ENCODE measurements around the gene BLMH.
"Not testable (repeated sequence)": the region's sequence is repeated elsewhere in the genome, so short reads cannot be mapped to it uniquely, and the experiment has no call there.

BLMH gene

DNA sequence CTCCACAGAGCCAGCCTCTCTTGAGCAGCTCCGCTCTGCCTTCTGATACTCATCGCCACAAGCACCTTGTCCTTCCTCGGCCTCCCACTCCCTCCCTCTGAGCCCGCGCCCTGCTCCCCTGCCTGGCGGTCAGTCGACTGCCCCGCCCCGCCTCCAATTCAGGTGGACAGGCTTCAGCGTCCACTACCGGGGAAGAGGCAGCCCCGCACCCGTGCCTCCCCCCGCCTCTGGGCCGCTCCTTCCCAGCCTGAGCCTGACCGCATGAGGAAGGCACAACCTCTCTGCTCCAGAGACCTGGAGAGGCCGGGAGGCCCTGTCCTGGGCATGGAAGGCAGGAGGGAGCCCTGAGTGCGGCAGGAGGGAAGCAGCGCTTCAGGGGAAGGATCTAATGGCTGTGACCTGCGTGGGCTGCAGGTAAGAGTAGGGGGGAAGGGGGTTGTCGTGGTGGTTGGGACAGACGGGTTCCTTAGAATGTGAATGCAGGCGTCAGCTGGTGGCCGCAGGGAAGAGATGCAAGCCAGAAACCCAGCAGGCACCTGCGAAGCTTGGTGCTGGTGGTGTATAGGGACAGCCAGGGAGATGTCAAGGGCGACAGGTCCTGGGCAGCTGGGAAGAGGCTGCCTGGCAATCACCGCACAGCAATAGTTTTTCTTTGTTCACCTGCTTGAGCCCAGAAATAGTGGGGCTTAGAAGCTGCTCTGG, 53.2 kb downstream of the BLMH start:
- in situ Hi-C loops (cut with HindIII; ENCODE audit: low pct_unique_long_range_greater_than_20kb, low sequenced_read_pairs): no loop called here
- no peak for DNase-seq (ENCODE audit: low read depth in 1 of 2, low spot score in 1 of 2)
- TF ChIP-seq JUND (IDR thresholded peaks at IDR 0.05; ENCODE audit: low read depth): no peak

GRCh38 chr17:30238003-30238344, 53.8 kb downstream of the BLMH start:
- TF ChIP-seq JUND (IDR thresholded peaks at IDR 0.05; ENCODE audit: low read depth): no peak
- no peak for DNase-seq (ENCODE audit: low read depth in 1 of 2, low spot score in 1 of 2)
- in situ Hi-C loops (cut with HindIII; ENCODE audit: low pct_unique_long_range_greater_than_20kb, low sequenced_read_pairs): no loop called here

DNA sequence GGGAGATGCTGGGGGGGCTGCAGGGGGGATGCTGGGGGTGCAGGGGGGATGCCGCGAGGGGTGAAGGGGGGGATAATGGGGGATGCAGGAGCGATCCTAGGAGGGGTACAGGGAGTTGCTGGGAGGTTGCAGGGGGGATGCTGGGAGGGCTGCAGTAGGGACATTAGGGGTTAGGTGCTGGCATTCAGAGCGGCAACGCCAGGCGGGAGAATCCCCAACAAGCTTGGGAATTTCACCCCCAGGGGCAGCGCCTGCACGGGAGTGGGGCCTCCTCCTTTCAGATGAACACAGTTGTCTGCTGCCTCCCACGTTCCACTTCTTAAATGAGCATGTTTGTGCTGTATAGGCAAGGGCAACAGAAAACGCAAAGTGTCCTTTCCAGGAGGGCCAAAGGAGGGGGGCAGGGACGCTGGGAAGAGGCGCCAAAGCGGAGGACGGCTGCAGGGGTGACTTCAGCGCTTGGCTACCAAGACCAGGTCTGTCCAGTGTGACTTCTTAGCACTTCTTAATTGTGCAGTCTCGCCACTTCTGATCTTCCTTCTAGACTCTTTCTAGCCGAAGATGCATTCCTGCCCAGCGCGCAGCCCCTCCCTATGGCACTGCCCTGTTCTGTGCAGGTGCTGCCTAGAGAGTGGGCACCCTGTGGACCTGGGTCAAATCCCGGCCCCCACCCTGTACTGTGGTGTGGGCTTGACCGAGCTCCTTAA, 54.3 kb downstream of the BLMH start:
- TF ChIP-seq JUND (IDR thresholded peaks at IDR 0.05; ENCODE audit: low read depth): no peak
- no peak for DNase-seq (ENCODE audit: low read depth in 1 of 2, low spot score in 1 of 2)
- in situ Hi-C loops (cut with HindIII; ENCODE audit: low pct_unique_long_range_greater_than_20kb, low sequenced_read_pairs): no loop called here

DNA sequence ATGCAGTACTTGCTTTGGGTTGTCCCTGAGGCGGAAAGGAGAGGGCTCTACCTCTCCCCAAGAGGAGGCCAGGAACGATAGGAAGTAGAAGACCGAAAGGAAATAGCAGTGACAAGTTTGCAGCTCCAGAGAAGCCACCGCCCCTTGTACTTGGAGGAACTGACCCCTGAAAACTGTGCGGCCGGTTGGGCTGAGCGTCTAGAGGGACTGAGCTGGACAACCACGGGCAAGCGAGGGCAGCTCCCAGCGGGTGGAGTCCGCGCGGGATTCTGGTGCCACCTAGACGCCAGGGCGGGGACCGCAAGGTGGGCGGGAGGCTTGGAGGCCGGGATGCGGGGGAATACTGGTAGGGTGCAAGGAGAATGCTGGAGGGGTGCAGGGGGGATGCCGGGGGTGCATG, 55.0 kb downstream of the BLMH start:
- DNase-seq (ENCODE audit: low read depth in 1 of 2, low spot score in 1 of 2): peak; percentile 78 to 91
- TF ChIP-seq JUND (IDR thresholded peaks at IDR 0.05; ENCODE audit: low read depth): no peak
- in situ Hi-C loops (cut with HindIII; ENCODE audit: low pct_unique_long_range_greater_than_20kb, low sequenced_read_pairs): no loop called here

DNA sequence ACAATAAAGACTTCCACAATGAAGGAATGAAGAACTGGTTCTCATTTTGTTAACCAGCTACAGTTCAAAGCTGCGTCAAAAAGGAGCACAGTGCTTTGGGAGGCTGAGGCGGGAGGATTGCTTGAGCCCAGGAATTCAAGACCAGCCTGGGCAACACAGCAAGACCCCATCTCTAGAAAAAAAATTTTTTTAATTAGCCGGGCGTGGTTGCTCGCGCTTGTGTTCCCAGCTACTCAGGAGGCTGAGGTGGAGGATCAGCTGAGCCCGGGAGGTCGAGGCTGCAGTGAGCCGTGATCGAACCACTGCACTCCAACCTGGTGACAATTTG, 55.5 kb downstream of the BLMH start:
- TF ChIP-seq JUND (IDR thresholded peaks at IDR 0.05; ENCODE audit: low read depth): no peak
- no peak for DNase-seq (ENCODE audit: low read depth in 1 of 2, low spot score in 1 of 2)
- in situ Hi-C loops (cut with HindIII; ENCODE audit: low pct_unique_long_range_greater_than_20kb, low sequenced_read_pairs): no loop called here

DNA sequence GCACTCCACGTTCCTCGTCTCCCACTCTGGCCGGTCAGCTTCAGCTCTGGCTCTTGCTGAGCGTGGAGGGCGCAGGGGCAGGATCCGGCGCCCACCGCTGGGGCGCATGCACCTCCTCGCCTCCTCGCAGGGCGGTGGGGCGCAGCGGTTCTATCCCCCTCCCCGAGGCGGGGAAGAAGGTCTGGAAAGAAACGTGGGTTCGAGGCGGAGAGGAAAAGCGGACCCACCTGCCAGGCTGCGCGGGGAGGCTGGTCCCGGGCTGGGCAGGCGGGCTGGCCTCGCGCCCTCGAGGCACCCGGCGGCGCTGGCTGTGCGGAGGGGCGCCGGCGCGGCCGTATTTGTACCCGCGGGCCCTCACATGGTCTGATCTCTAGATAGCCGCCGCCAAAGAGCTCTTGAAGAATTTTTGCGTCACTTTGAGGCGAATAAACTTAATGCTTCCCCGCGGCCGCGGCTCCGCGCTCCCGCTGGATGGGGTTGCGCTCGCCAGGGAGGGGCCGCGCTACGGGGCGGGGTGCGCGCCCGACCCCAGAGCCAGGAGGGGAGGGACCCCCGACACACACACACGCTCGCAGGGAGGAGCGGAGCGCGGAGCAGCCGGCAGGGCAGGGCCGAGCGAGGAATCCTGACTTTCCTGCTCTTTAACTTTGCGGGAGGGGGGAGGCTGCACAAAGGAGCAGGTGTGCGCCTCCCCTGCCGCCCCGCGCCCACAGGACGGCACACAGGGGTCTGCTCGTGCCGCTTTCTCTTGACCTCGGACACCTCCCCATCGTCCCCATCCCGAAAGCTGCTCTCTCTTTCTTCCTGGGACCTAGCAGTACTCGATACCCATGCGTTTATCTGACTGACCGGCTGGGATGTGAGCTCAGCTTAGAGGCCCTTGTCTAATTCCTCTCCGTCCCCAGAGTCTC, 56.1 kb downstream of the BLMH start, which contains the start of gene SLC6A4:
Gene SLC6A4, minus strand, starts transcription at position 312 of the 911 bp plus-strand sequence. CDS start 13,739 bp downstream, outside the sequence.
- peak; percentile 61 to 71 for DNase-seq (ENCODE audit: low read depth in 1 of 2, low spot score in 1 of 2)
- in situ Hi-C loops (cut with HindIII; ENCODE audit: low pct_unique_long_range_greater_than_20kb, low sequenced_read_pairs): no loop called here
- TF ChIP-seq JUND (IDR thresholded peaks at IDR 0.05; ENCODE audit: low read depth): no peak

DNA sequence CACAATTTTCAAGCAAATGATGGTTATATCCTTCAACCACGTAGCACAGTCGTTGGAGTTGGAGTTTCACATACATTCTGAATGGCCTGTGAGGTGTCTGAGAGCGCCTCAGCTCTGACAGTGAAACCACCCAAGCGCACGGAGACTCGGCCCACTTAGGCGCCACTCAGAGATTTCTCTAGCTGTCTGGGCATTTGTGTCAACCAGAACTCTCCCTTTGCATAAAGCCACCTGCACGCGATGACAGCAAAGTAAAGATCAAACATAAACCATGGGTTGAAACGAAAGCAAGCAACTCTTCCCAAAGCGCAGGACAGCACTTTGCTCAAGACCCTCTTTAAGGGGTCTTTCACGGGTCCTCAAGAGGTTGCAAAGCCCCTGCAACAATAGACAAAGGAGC, 56.8 kb downstream of the BLMH start:
- in situ Hi-C loops (cut with HindIII; ENCODE audit: low pct_unique_long_range_greater_than_20kb, low sequenced_read_pairs): no loop called here
- no peak for TF ChIP-seq JUND (IDR thresholded peaks at IDR 0.05; ENCODE audit: low read depth)
- no peak for DNase-seq (ENCODE audit: low read depth in 1 of 2, low spot score in 1 of 2)

DNA sequence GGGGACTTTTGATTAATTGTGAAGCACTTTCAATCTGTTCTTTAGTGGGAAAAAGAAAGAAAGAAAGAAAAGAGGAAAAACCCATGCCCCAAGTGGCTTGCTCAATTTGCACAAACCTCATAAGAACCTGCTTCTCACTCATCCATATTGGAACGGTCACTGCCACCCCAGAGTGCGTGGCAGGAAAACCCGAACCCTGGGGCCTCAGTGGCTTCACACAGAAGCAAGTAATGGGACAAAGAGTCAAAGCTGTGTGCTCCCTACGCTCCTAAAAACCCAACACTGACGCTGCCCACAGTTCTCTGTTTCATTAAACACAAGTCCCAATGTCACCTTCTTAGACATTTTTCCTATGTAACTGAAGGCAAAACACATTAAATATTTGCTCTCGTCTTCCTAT, 57.4 kb downstream of the BLMH start:
- no peak for DNase-seq (ENCODE audit: low read depth in 1 of 2, low spot score in 1 of 2)
- no peak for TF ChIP-seq JUND (IDR thresholded peaks at IDR 0.05; ENCODE audit: low read depth)
- in situ Hi-C loops (cut with HindIII; ENCODE audit: low pct_unique_long_range_greater_than_20kb, low sequenced_read_pairs): no loop called here

DNA sequence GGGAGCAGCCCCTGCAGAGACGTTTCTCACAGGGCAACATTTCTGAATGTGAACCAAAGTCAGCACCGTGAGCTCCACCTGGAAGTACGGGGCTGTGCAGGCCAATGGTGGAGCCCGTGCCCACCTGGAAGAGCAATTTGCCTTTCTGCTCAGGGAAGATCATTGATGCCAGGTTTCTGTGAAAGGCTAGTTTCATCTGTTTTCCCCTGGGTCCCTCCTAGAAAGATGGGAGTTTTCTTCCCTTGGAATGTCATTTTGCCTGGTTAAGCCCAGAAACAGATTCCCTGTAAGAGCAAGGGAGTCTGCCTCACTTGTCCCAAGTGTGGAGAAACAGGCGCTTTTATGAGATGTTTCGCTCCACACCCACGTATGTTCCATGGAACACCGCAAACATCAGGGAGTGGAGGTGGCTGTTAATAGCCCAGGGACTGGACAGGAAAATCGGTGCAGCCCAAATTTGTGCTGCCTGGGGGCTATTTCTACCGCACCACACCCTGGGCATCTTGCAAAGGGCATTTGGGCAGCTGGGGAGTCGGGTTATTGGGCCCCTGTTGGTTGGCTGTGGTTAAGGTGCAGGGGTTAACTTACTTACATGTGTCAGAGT, 58.8 kb downstream of the BLMH start:
- TF ChIP-seq JUND (IDR thresholded peaks at IDR 0.05; ENCODE audit: low read depth): no peak
- no peak for DNase-seq (ENCODE audit: low read depth in 1 of 2, low spot score in 1 of 2)
- in situ Hi-C loops (cut with HindIII; ENCODE audit: low pct_unique_long_range_greater_than_20kb, low sequenced_read_pairs): no loop called here

DNA sequence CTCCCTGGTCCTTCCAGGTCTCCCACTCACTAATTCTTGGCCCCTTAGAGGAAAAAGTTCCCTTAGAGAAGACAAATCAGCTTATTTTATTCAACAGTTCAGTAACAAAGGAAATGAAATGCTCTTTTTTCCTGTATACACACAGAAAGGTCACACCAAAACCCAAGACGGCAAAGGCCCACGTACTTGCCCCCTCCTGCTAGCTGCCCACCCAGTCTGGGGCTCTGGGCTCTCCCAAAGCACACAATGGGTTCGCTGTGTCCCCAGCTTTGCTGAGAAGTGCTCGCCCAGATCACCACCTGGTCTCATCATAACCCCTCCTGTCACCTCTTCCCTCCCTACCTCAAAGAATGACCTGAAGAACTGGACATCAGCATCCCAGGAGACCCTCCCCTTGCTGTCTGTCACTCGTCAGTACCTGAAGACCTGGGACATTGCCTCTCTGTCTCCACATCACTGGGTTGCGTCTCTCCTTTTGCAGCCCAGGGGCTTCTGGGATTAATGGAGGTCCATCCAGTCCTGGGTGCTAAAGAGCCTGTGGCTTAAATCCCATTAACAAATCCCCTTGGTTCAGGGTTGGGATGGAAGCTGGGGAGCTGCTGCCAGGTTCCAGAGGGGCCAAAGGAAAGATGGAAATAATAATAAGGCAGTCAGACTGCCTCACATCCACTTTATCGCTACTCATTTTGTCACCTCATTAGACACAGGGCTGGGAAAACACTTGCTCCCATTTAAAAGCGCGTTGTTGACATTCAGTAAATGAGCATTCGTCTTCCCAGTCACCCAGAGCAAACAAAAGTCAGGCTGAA, 59.5 kb downstream of the BLMH start:
- in situ Hi-C loops (cut with HindIII; ENCODE audit: low pct_unique_long_range_greater_than_20kb, low sequenced_read_pairs): no loop called here
- no peak for TF ChIP-seq JUND (IDR thresholded peaks at IDR 0.05; ENCODE audit: low read depth)
- no peak for DNase-seq (ENCODE audit: low read depth in 1 of 2, low spot score in 1 of 2)

GRCh38 chr17:30230596-30231125, 61.1 kb downstream of the BLMH start:
- in situ Hi-C loops (cut with HindIII; ENCODE audit: low pct_unique_long_range_greater_than_20kb, low sequenced_read_pairs): no loop called here
- TF ChIP-seq JUND (IDR thresholded peaks at IDR 0.05; ENCODE audit: low read depth): no peak
- no peak for DNase-seq (ENCODE audit: low read depth in 1 of 2, low spot score in 1 of 2)

- DNase-seq (ENCODE audit: low read depth in 1 of 2, low spot score in 1 of 2); in situ Hi-C loops (cut with HindIII; ENCODE audit: low pct_unique_long_range_greater_than_20kb, low sequenced_read_pairs): not testable (repeated sequence)
Observed at GRCh38 chr17:30230009-30230408, 61.7 kb downstream of the BLMH start.
